Calu3 (cell line): ENCODE measurements around the gene LAMA5. TPM values are rescaled to one million over a fixed set of nuclear protein-coding genes. Genes with fewer than 3 reads are reported as not detected.

Source experiments
- BruUV-seq: library from RNA; stranded (reverse); fragments of 400-500 nt; replicated peaks from 2 replicates; lab custom pipeline; 2021; lab: Mats Ljungman, UMichigan
- CTCF ChIA-PET: fragments of 300-600 bp; sonication (Branson Sonifier 250); formaldehyde crosslinking; loops from one replicate; lab custom pipeline; 2022; ENCODE audit warnings: antibody characterized with exemption; lab: Charles Lee
- DNase-seq: peaks from one replicate; pipeline ENCODE4 v3.0.0; 2022
- H3K27ac Mint-ChIP-seq: one replicate; pipeline ENCODE4 v1.8.0; 2022; ENCODE audit warnings: mixed read lengths; ENCODE audit not compliant: unreplicated experiment
- H3K27me3 Mint-ChIP-seq: one replicate; pipeline ENCODE4 v1.8.0; 2022; ENCODE audit warnings: mixed read lengths; ENCODE audit not compliant: unreplicated experiment
- H3K36me3 Mint-ChIP-seq: one replicate; pipeline ENCODE4 v1.8.0; 2022; ENCODE audit warnings: mild to moderate bottlenecking, moderate library complexity, mixed read lengths; ENCODE audit not compliant: insufficient read depth, unreplicated experiment
- H3K4me1 Mint-ChIP-seq: one replicate; pipeline ENCODE4 v1.8.0; 2022; ENCODE audit warnings: mild to moderate bottlenecking, low read depth, mixed read lengths; ENCODE audit not compliant: unreplicated experiment
- H3K4me3 Mint-ChIP-seq: one replicate; pipeline ENCODE4 v1.8.0; 2022; ENCODE audit warnings: mild to moderate bottlenecking, low read depth, moderate library complexity, mixed read lengths; ENCODE audit not compliant: unreplicated experiment
- H3K9me3 Mint-ChIP-seq: one replicate; pipeline ENCODE4 v1.8.0; 2022; ENCODE audit warnings: low read depth, mixed read lengths; ENCODE audit not compliant: unreplicated experiment
- CTCF ChIP-seq: fragments of 200-600 bp; IDR thresholded peaks from one replicate; pipeline ENCODE4 v1.8.0; 2022; ENCODE audit warnings: antibody characterized with exemption; ENCODE audit not compliant: unreplicated experiment
- intact Hi-C: fragments of 100-400 bp; cut with micrococcal nuclease; formaldehyde crosslinking; loops from one replicate; pipeline ENCODE4 v1.10.0; 2022; ENCODE audit not compliant: unreplicated experiment
- total RNA-seq: library from RNA; stranded (reverse); gene quantifications from 2 replicates; pipeline ENCODE4 v1.2.3, GENCODE V29; 2022

Gene LAMA5
- total RNA-seq, 1 experiment from 2014 or later = 763 TPM

GRCh38 chr20:62361799-62362589 is 5.1 kb downstream of the LAMA5 start:
- intact Hi-C loops = no loop called here
- TF ChIP-seq CTCF = no peak
- H3K27ac Mint-ChIP-seq = peak overlapping the region; percentile 94
- peak; percentile 96 for DNase-seq
- no peaks in the 10 kb centered on the region for H3K27me3 Mint-ChIP-seq
- BruUV-seq = no TSS peak
- H3K36me3 Mint-ChIP-seq = peaks cover 98% of the 10 kb centered on the region
- H3K4me3 Mint-ChIP-seq = peak overlapping the region; percentile 79
- H3K4me1 Mint-ChIP-seq = peaks cover 81% of the 10 kb centered on the region
- H3K9me3 Mint-ChIP-seq = no peaks in the 10 kb centered on the region
- CTCF ChIA-PET = interaction anchor here (1.0 to 1.7 kb wide), 5 partner anchors 8 to 60 kb away, joined by 5 to 9 read pairs (median 6); no protein-coding TSS in a partner anchor

- TF ChIP-seq CTCF = no peak
- Mint-ChIP-seq H3K36me3 (peaks cover 98% of the 10 kb centered on the region), H3K4me3 (peak overlapping the region; percentile 79), H3K27me3 (no peaks in the 10 kb centered on the region), H3K4me1 (peaks cover 90% of the 10 kb centered on the region), H3K27ac (peak overlapping the region; percentile 94), H3K9me3 (no peaks in the 10 kb centered on the region)
- intact Hi-C loops = no loop called here
- no TSS peak for BruUV-seq
- peak; percentile 82 for DNase-seq
- CTCF ChIA-PET = interaction anchor here (0.6 to 1.7 kb wide), 6 partner anchors 9 to 433 kb away, joined by 3 to 9 read pairs (median 6); no protein-coding TSS in a partner anchor
These were observed 6.0 kb downstream of the LAMA5 start for GRCh38 chr20:62360854-62361798.

- Mint-ChIP-seq H3K4me1 (peaks cover 83% of the 10 kb centered on the region), H3K27ac (peak overlapping the region; percentile 87), H3K4me3 (peak overlapping the region; percentile 74), H3K27me3 (no peaks in the 10 kb centered on the region), H3K9me3 (no peaks in the 10 kb centered on the region), H3K36me3 (peaks cover 96% of the 10 kb centered on the region)
- CTCF ChIA-PET = interaction anchor here (0.6 to 1.5 kb wide), 5 partner anchors 9 to 57 kb away, joined by 3 to 11 read pairs (median 8); no protein-coding TSS in a partner anchor
- intact Hi-C loops = no loop called here
- BruUV-seq = no TSS peak
- peak; percentile 88 for DNase-seq
- no peak for TF ChIP-seq CTCF
These were observed 7.5 kb downstream of the LAMA5 start for GRCh38 chr20:62359491-62360121.

- CTCF ChIA-PET = interaction anchor here (0.6 to 1.5 kb wide), 5 partner anchors 9 to 57 kb away, joined by 3 to 11 read pairs (median 8); no protein-coding TSS in a partner anchor
- Mint-ChIP-seq H3K27me3 (no peaks in the 10 kb centered on the region), H3K9me3 (no peaks in the 10 kb centered on the region), H3K4me1 (peaks cover 83% of the 10 kb centered on the region), H3K27ac (peak overlapping the region; percentile 87), H3K36me3 (peaks cover 95% of the 10 kb centered on the region), H3K4me3 (peak overlapping the region; percentile 74)
- TF ChIP-seq CTCF = no peak
- BruUV-seq = no TSS peak
- DNase-seq = peak; percentile 89
- intact Hi-C loops = no loop called here
These were observed 8.0 kb downstream of the LAMA5 start for GRCh38 chr20:62359043-62359490.
